D721Med (cell line): ENCODE results near the gene SPHK2.

ENCODE experiments used
- DNase-seq: peaks from one replicate; pipeline ENCODE4 v3.0.0; 2011; ENCODE audit warnings: low spot score; ENCODE audit not compliant: insufficient read length
- FAIRE-seq: peaks from 2 replicates; lab custom pipeline; 2011; peaks lifted over from hg19 to GRCh38; lab: Jason Lieb, UNC
- CTCF ChIP-seq: IDR thresholded peaks from 2 replicates; pipeline ENCODE4 v1.5.1; 2012; ENCODE audit warnings: mild to moderate bottlenecking, control low read depth; ENCODE audit not compliant: insufficient read depth; ENCODE audit errors: missing control alignments

Gene SPHK2

DNA sequence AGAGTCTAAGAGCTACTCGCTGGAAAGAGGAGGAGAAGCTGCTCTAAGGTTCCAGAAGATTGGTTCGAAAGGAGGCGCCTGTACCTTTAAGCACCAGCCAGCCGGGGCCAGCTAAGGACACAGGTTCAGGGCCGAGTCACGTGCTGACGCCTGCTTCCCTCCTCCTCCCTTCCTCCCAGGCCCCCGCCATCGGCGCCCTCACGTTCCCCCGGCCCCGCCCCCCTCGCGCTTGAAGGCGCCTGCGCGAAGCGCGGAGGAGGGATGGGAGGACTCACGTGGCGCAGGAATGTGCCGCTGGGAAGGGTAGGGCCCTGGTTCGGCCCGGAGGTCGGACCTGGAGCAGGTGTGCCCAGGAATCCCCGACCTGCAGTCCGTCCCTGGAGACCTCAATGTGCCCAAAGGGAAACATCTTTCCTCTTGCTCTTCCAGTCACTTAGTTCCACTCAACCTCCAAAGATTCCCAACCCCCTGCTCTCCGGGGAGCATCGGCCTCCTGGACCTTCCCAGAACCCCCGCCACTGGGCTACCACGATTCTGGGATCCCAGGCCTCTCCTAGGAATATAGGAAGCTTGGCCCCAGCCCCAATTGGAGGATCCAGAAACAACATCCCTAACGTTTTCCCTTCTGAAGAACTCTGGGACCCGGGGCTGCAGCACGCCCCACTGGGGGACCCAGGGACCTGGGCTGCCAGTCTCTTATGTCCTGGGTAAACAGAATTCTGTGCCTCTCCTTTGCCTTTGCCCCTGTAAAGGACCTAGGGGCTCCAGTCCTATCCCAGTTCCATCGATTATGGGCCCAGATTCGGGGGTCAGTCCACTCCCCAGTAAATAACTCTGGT lies 15.3 kb downstream of the SPHK2 start:
- no peak for FAIRE-seq
- peak; percentile 80 for DNase-seq
- TF ChIP-seq CTCF, result no peak

- DNase-seq (peak; percentile 64), FAIRE-seq (no peak)
- no peak for TF ChIP-seq CTCF
Observed at GRCh38 chr19:48635263-48635965, 16.1 kb downstream of the SPHK2 start.

DNA sequence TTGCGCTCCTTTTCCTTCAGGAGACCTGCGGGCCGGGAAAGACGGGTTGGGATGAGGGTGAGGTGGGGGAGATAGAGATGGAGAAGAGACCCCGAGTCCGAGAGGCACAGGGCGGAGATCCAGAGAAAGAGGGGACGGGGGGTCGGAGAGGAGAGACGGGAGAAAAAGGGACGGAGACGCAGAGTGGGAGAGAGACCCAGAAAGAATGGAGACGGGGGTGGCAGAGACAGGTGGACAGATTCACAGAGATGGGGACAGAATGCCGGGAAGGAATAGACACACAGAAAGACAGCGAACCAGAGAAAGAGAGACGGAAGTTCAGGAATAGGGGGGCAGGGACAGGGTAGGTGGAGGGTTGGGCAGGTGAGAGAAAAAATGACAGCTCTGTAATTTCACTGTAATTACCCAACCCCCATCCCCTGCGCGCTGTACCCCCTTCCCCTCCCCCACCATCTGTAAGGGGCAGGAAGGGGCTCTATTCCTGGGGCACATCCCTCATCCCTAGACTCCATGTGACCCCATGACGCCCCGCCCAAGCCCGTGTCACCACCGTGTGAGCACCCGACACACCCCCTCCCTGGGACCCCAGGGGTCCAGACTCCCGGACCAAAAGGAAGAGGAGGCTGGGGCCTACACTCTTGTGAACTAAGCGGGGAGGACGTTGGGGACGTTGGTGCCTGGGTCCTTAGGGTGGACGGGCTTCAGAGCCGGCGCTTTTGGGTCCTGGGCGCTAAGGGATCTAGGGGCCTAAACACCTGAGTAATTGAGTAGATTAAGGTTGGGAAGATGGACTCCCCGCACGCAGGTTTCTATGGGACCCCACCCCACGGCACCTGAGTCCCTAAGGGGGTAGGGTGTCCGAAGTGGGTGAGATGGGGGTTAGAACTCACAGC lies 16.9 kb downstream of the SPHK2 start:
- TF ChIP-seq CTCF, result no peak
- DNase-seq (no peak), FAIRE-seq (no peak)

GRCh38 chr19:48636859-48637448 lies 17.6 kb downstream of the SPHK2 start, which contains the start of gene DBP:
DBP (minus strand) TSS chr19:48637379; CDS start chr19:48636994, 385 bp downstream.
- FAIRE-seq (no peak), DNase-seq (no peak)
- TF ChIP-seq CTCF, result no peak

- no peak for TF ChIP-seq CTCF
- peak; percentile 80 for DNase-seq
- FAIRE-seq, result no peak
Observed at GRCh38 chr19:48637449-48637947, 18.2 kb downstream of the SPHK2 start.
